GM13976 (cell line): ENCODE data around the gene ORAI1.
A peak's percentile ranks its signal among the peaks of the same experiment; 100 is the strongest.

Source experiments
- DNase-seq: peaks from one replicate; pipeline ENCODE4 v3.0.0; 2012; ENCODE audit warnings: low spot score
- CTCF ChIP-seq: IDR thresholded peaks from 2 replicates; pipeline ENCODE4 v1.5.1; 2012; ENCODE audit warnings: borderline replicate concordance, mild to moderate bottlenecking; ENCODE audit not compliant: insufficient read depth; ENCODE audit errors: extremely low read depth, missing control alignments, control extremely low read depth
- in situ Hi-C: fragments of 300-500 bp; cut with MboI; formaldehyde crosslinking; loops from one replicate; pipeline ENCODE4 v1.12.0; 2022; ENCODE audit warnings: low sequenced_read_pairs, mixed read lengths, inconsistent platforms; ENCODE audit not compliant: unreplicated experiment

ORAI1 gene

DNA sequence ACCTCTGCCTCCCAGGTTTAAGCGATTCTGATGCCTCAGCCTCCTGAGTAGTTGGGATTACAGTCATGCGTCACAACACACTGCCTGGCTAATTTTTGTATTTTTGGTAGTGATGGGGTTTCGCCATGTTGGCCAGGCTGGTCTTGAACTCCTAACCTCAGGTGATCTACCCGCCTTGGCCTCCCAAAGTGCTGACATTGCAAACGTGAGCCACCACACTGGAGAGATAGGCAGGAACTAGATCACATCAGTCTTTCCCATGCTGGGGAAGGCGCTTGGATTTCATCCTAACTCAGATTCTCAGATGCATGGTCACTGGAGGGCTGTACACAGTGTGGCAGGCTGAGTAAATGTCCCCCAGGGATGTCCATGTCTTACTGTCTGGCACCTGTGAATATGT is 18.0 kb upstream of the ORAI1 start:
- DNase-seq, result no peak
- in situ Hi-C loops, result no loop called here
- no peak for TF ChIP-seq CTCF

DNA sequence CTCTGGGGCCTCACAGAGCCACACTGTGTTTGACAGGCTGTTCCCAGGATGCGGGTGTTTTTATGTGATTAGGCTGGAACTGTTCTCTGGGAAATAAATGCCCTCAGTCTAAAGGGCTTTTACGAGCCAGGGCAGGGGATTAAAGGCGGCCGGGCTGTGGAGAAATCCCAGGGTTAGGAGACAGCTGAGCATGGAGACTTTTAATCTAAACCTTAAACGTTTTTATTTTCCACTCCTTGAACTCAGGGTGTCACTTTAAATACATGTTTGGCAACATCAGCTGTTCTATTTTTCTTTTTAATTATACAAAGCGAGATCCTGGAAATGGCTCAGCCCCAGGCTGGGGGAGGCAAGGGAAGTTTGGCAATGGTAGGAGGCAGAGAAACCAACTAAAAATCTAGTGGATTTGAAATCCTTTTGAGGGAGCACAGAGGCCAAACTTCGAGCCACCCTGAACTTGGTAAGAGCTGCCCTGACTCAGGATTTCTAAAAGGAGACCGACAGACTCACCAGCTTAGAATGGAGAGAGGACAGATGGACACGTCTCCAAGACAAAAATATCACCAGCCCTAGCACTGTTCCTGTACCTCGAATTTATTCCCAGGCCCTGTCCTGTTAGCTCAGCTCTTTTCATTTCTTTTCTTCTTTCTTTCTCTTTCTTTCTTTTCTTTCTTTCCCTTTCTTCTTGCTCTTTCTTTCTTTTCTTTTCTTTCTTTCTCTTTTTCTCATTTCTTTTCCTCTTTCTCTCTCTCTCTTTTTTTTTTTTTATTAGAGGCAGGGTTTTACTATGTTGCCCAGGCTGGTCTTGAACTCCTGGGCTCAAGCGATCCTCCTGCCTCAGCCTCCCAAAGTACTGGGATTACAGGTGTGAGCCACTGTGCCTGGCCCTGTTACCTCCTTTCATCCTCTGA is 15.8 kb upstream of the ORAI1 start:
- in situ Hi-C loops, result no loop called here
- no peak for TF ChIP-seq CTCF
- DNase-seq, result peak; percentile 15

DNA sequence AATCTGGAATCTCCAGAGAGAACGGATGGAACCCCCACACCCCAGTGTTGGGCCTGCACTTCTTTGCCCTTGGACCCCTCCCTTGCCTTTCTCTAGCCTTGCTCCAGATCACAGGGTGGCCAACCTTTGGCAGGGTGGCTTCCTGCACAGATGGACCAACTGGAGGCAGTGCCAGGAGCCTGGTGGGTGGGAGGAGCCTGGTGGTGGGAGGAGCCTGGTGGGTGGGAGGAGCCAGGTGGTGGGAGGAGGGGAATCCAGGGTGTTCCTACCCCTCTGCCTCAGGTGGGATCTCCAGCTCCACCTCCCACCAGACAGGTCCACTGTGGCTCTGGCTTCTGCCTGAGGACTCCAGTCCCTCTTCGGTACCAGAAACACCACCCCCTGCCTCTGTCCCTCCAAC is 15.0 kb upstream of the ORAI1 start:
- in situ Hi-C loops, result no loop called here
- TF ChIP-seq CTCF, result no peak
- peak; percentile 38 for DNase-seq

GRCh38 chr12:121613462-121613861 is 12.9 kb upstream of the ORAI1 start:
- in situ Hi-C loops, result no loop called here
- DNase-seq, result peak; percentile 38
- no peak for TF ChIP-seq CTCF

GRCh38 chr12:121614872-121615467 is 11.4 kb upstream of the ORAI1 start:
- in situ Hi-C loops, result no loop called here
- DNase-seq, result no peak
- no peak for TF ChIP-seq CTCF

- in situ Hi-C loops, result no loop called here
Observed at GRCh38 chr12:121618659-121619233, 7.6 kb upstream of the ORAI1 start.

More at GRCh38 chr12:121618659-121619233, 7.6 kb upstream of the ORAI1 start:
- DNase-seq, result no peak
- no peak for TF ChIP-seq CTCF
